WERI-Rb-1 (cell line): ENCODE data around the gene ZNF593OS.
A peak's percentile ranks its signal among the peaks of the same experiment; 100 is the strongest.

Experiments used
- DNase-seq: peaks from one replicate; pipeline ENCODE4 v3.0.0-alpha.2; 2020
- H3K27ac ChIP-seq: fragments of 250-450 bp; sonication (Bioruptor Pico); 2 replicates; pipeline ENCODE4 v1.5.1; 2020; ENCODE audit warnings: mild to moderate bottlenecking, moderate library complexity
- H3K27me3 ChIP-seq: fragments of 250-450 bp; sonication (Bioruptor Pico); 2 replicates; pipeline ENCODE4 v1.5.1; 2021; ENCODE audit warnings: mild to moderate bottlenecking, low read depth, moderate library complexity; ENCODE audit not compliant: insufficient read depth, severe bottlenecking
- H3K36me3 ChIP-seq: fragments of 250-450 bp; sonication (Bioruptor Pico); 2 replicates; pipeline ENCODE4 v1.5.1; 2020; ENCODE audit warnings: mild to moderate bottlenecking, moderate library complexity
- H3K4me3 ChIP-seq: 2 replicates; pipeline ENCODE4 v1.5.1; 2011; ENCODE audit warnings: low read depth, mild to moderate bottlenecking, control low read depth, low read length
- H3K9me3 ChIP-seq: fragments of 250-450 bp; sonication (Bioruptor Pico); 2 replicates; pipeline ENCODE4 v1.5.1; 2021; ENCODE audit warnings: mild to moderate bottlenecking, moderate library complexity; ENCODE audit not compliant: severe bottlenecking
- TF ChIP-seq, protein P1 (sequence below): IDR thresholded peaks from 2 replicates; pipeline ENCODE4 v1.5.1; 2011; ENCODE audit warnings: low read depth, mild to moderate bottlenecking, control low read depth, inconsistent platforms, low read length

Gene ZNF593OS

DNA sequence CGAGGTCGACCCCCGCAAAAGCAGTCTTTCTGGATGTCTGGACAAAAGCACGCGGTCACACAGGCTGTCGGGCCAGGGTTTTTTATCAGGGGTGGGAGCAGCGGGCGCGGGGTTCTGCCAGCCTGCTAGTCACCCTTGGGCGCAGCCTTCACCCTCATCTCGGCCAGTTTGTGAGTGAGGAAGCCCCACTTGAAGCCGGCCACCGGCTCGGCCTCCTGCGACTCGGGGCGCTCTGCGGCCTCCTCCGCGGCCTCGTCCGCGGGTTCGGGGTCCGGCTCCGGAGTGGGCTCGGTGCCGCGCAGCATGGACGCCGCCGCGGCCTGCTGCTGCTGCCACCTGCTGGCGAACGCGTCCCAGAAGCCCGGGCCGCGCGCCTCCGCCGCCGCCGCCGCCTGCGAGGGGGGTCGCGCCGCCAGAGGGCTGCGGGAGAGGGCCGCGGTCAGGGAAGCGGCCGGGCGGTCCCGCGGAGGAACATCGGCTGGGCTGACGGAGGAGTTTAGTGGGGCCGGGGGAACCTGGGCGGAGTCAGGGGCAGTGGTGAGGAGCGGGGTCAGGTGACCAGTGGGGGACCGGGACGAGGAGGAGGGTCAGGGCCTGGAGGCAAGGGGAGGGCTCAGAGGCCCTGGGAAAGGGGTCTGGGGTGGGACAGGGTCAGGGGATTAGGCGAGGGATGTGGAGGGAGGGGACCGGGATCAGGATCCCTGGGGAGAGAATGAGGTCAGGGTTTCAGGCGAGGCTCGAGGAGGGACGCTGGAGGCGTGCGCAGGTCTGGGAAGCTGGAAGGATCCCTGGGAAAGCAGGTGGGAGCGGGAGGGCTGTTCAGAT lies 7.4 kb downstream of the ZNF593OS start:
- DNase-seq = peak; percentile 62
- no peaks in the 10 kb centered on the region for H3K27me3 ChIP-seq
- TF ChIP-seq, protein P1, sequence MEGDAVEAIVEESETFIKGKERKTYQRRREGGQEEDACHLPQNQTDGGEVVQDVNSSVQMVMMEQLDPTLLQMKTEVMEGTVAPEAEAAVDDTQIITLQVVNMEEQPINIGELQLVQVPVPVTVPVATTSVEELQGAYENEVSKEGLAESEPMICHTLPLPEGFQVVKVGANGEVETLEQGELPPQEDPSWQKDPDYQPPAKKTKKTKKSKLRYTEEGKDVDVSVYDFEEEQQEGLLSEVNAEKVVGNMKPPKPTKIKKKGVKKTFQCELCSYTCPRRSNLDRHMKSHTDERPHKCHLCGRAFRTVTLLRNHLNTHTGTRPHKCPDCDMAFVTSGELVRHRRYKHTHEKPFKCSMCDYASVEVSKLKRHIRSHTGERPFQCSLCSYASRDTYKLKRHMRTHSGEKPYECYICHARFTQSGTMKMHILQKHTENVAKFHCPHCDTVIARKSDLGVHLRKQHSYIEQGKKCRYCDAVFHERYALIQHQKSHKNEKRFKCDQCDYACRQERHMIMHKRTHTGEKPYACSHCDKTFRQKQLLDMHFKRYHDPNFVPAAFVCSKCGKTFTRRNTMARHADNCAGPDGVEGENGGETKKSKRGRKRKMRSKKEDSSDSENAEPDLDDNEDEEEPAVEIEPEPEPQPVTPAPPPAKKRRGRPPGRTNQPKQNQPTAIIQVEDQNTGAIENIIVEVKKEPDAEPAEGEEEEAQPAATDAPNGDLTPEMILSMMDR = peak; percentile 48
- peak overlapping the region; percentile 39 for H3K4me3 ChIP-seq
- peak overlapping the region; percentile 51 for H3K27ac ChIP-seq
- no peaks in the 10 kb centered on the region for H3K36me3 ChIP-seq
- no peaks in the 10 kb centered on the region for H3K9me3 ChIP-seq

DNA sequence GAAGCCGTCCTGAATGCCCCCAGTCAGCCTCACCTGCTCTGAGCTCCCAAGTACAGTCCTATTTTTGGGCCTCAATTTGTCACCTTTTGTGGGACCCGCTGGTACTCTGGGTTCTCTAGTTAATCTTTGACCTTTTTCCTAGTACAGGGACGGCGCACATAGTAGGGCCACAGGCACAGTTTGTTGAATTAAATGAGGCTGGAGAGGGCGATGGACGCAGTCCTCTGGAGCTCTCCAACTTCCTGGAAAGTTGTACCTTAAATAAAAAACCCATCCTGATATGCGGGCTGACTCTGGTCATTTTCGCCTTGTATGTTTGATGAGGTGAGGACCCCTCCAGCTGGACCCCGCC lies 8.0 kb downstream of the ZNF593OS start:
- H3K4me3 ChIP-seq = no peak overlapping the region
- no peak for DNase-seq
- H3K36me3 ChIP-seq = no peaks in the 10 kb centered on the region
- H3K27me3 ChIP-seq = no peaks in the 10 kb centered on the region
- H3K9me3 ChIP-seq = no peaks in the 10 kb centered on the region
- H3K27ac ChIP-seq = no peak overlapping the region
- TF ChIP-seq, protein P1 = no peak

DNA sequence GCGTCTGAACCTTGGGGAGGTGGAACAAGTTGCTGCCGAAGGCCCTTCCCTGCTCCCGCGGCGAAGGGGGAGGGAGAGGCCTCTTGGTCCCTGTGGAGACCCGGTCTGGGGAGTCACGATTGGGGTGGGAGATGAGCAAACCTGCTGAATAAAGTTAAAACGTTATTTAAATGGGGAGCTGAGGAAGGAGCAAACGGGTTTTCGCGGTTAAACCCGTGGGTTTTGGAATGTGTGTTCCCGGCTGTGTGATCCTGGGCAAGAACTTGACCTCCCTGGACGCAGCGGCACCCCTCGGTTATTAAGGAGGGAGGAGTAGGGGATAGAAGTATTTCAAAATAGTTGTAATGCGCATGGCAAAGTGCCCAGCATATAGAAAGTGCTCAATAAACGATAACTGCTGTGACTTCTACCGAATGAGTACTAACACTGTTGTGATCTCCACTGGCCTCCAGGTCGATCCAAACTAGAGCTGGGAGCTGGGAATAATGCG lies 9.4 kb downstream of the ZNF593OS start:
- no peak for DNase-seq
- no peaks in the 10 kb centered on the region for H3K9me3 ChIP-seq
- H3K27ac ChIP-seq = no peak overlapping the region

DNA sequence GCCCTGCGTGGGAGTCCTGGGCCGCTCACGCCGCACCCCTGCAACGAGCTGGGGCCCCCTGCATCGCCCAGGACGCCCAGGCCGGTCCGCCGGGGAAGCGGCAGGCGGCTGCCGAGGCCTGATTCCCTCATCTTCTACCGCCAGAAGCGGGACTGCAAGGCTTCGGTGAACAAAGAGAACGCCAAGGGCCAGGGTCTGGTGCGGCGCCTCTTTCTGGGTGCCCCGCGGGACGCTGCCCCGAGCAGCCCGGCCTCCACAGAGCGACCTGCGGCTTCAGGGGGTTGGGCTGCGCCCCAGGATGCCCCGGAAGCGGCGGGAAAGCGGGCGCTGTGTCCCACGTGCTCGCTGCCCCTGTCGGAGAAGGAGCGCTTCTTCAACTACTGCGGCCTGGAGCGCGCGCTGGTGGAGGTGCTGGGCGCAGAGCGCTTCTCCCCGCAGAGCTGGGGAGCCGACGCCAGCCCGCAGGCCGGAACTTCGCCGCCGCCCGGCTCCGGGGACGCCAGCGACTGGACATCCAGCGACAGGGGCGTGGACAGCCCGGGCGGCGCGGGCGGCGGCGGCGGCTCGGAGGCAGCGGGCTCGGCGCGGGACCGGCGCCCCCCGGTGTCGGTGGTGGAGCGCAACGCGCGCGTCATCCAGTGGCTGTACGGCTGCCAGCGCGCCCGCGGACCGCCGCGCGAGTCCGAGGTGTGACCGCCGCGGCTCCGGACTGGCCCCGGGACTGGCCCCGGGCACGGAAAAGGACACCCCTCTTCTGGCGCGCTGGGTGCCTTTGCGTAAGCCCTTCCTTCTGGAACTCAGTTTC lies 10.0 kb downstream of the ZNF593OS start:
- H3K27ac ChIP-seq = no peak overlapping the region; the same call in 1 of the 2 replicates
- peak overlapping the region; percentile 24 for H3K4me3 ChIP-seq

More for the DNA sequence above, 9.4 kb downstream of the ZNF593OS start:
- TF ChIP-seq, protein P1 = no peak
- Histone ChIP-seq H3K27me3 (no peaks in the 10 kb centered on the region), H3K36me3 (no peaks in the 10 kb centered on the region), H3K4me3 (peak overlapping the region; percentile 24)

DNA sequence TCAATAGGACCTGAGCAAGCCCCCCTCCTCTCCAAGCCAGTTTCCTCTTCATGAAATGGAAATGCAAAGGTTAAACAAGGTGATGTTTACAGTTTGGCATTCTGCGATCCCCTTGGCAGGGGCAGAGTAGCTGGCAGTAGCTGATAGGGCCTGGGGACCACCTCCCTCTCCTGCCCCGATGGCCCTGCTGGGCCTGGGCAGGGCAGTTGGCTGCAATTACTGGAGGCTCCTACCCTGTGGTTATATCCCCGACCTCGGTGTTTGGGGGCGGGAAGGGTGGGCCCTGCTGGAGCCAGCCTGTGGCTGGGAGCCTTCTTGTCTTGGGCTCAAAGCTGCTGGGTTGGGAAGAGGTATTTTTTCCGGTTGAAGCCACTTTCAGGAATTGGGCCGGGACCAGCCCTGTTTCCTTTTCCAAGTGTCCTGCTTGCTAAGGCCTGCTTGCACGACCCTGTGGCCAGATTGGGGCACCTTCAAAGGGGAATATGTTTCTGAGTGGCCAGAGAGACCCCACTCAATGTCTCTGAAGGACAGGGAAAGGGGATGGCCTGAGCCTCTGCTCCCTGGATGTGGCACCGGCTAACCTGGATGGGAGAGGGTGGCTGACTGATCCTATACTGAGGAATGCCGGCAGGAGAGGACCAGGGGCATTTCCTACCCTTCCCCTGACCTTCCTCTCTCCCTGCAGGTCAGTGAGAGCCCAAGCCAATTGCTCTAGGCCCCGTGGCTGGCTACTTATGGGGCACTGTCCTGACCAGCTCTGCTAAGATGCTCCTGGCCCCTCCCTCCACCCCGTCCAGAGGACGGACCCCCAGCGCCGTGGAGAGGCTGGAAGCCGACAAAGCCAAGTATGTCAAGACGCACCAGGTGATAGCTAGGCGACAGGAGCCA lies 10.9 kb downstream of the ZNF593OS start:
- H3K4me3 ChIP-seq = no peak overlapping the region

More for the DNA sequence above, 10.0 kb downstream of the ZNF593OS start:
- TF ChIP-seq, protein P1 = peak; percentile 37; the same call in 1 of the 2 replicates
- Histone ChIP-seq H3K9me3 (no peaks in the 10 kb centered on the region), H3K27me3 (no peaks in the 10 kb centered on the region), H3K36me3 (no peaks in the 10 kb centered on the region)
- DNase-seq = peak; percentile 65

More for the DNA sequence above, 10.9 kb downstream of the ZNF593OS start:
- no peaks in the 10 kb centered on the region for H3K27me3 ChIP-seq
- no peaks in the 10 kb centered on the region for H3K36me3 ChIP-seq
- no peak for DNase-seq
- TF ChIP-seq, protein P1 = no peak
- no peaks in the 10 kb centered on the region for H3K9me3 ChIP-seq
- H3K27ac ChIP-seq = no peak overlapping the region
